ENCODE data around the gene APOL1. TPM values are rescaled to one million over a fixed set of nuclear protein-coding genes. Genes with fewer than 3 reads are reported as not detected.

The APOL1 gene
- total and polyA plus RNA-seq, 4 donors: 7.7 to 129 (median 59.5) TPM

DNA sequence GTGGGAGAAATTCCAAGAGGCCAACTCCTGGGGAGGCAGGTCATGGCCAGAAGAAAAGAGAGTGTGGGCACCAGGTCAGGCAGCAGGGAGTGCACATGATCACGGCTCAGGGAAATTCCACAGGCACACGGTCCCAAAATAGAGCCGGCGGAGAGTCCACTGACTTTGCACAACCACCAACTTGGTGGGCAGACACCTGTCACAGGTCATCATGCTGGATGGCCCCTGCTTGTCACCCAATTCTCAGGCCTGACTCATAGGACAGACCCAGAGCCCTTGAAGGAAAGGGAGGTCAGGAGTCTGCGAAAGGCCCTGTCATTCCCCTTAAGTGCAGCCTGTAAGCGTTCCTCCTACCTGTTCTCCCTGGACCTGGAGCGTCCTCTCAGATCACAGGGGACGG, 29.4 kb upstream of the APOL1 start:
- DNase-seq (ENCODE audit: low spot score): no peak
- TF ChIP-seq JUND (IDR thresholded peaks at IDR 0.05): no peak
- no peak for TF ChIP-seq SP1 (IDR thresholded peaks at IDR 0.05)
- no peak for TF ChIP-seq HNF4A (conservative IDR thresholded peaks at IDR 0.05)
- TF ChIP-seq MAX (IDR thresholded peaks at IDR 0.05): no peak
- no peak for TF ChIP-seq GABPA (IDR thresholded peaks at IDR 0.05 in 1 of 2, conservative IDR thresholded peaks at IDR 0.05 in 1 of 2)
- no peak for TF ChIP-seq FOXA2 (IDR thresholded peaks at IDR 0.05)
- no peak for TF ChIP-seq YY1 (IDR thresholded peaks at IDR 0.05)
- TF ChIP-seq EGR1 (IDR thresholded peaks at IDR 0.05; ENCODE audit: low read depth in 2 of 2): no peak
- no peak for TF ChIP-seq REST (IDR thresholded peaks at IDR 0.05)
- no peak for TF ChIP-seq RXRA (IDR thresholded peaks at IDR 0.05)
- TF ChIP-seq, protein P1, sequence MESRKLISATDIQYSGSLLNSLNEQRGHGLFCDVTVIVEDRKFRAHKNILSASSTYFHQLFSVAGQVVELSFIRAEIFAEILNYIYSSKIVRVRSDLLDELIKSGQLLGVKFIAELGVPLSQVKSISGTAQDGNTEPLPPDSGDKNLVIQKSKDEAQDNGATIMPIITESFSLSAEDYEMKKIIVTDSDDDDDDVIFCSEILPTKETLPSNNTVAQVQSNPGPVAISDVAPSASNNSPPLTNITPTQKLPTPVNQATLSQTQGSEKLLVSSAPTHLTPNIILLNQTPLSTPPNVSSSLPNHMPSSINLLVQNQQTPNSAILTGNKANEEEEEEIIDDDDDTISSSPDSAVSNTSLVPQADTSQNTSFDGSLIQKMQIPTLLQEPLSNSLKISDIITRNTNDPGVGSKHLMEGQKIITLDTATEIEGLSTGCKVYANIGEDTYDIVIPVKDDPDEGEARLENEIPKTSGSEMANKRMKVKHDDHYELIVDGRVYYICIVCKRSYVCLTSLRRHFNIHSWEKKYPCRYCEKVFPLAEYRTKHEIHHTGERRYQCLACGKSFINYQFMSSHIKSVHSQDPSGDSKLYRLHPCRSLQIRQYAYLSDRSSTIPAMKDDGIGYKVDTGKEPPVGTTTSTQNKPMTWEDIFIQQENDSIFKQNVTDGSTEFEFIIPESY (IDR thresholded peaks at IDR 0.05): no peak
- no peak overlapping the region for H3K9ac ChIP-seq (ENCODE audit: low read depth in 1 of 2, low read length in 2 of 2)
- H3K36me3 ChIP-seq (ENCODE audit: control insufficient read depth in 4 of 4, insufficient read depth in 3 of 4, low read depth in 1 of 4, low read length in 3 of 4): peaks cover 2 to 13% (median 8%) of the 10 kb centered on the region in 4 donors
- no peaks in the 10 kb centered on the region for H3K27me3 ChIP-seq (ENCODE audit: control insufficient read depth in 4 of 4, insufficient read depth in 4 of 4, low read length in 3 of 4)
- peaks cover 0 to 7% (median 2%) of the 10 kb centered on the region in 4 donors for H3K4me1 ChIP-seq (ENCODE audit: control insufficient read depth in 4 of 4, insufficient read depth in 4 of 4, low read length in 3 of 4)
- 76% methylated on average over 8 of the region's 8 CpGs for WGBS
- no peak overlapping the region for H3K4me3 ChIP-seq (ENCODE audit: low read depth in 1 of 3, low read length in 3 of 3)
- H3K9me3 ChIP-seq (ENCODE audit: control insufficient read depth in 4 of 4, low read length in 3 of 4): no peaks in the 10 kb centered on the region
- H3K27ac ChIP-seq (ENCODE audit: low read depth in 1 of 2, low read length in 2 of 2): no peak overlapping the region

- Histone ChIP-seq H3K4me1 (ENCODE audit: control insufficient read depth in 4 of 4, insufficient read depth in 4 of 4, low read length in 3 of 4) (peaks cover 0 to 7% (median 2%) of the 10 kb centered on the region in 4 donors), H3K9ac (ENCODE audit: low read depth in 1 of 2, low read length in 2 of 2) (no peak overlapping the region), H3K36me3 (ENCODE audit: control insufficient read depth in 4 of 4, insufficient read depth in 3 of 4, low read depth in 1 of 4, low read length in 3 of 4) (peaks cover 6 to 19% (median 12%) of the 10 kb centered on the region in 4 donors), H3K27me3 (ENCODE audit: control insufficient read depth in 4 of 4, insufficient read depth in 4 of 4, low read length in 3 of 4) (no peaks in the 10 kb centered on the region), H3K9me3 (ENCODE audit: control insufficient read depth in 4 of 4, low read length in 3 of 4) (no peaks in the 10 kb centered on the region), H3K4me3 (ENCODE audit: low read depth in 1 of 3, low read length in 3 of 3) (no peak overlapping the region), H3K27ac (ENCODE audit: low read depth in 1 of 2, low read length in 2 of 2) (no peak overlapping the region)
- no peak for DNase-seq (ENCODE audit: low spot score)
- 92% methylated on average over 4 of the region's 4 CpGs for WGBS
- TF ChIP-seq RAD21 (IDR thresholded peaks at IDR 0.05): no peak
- no peak for TF ChIP-seq HNF4A (conservative IDR thresholded peaks at IDR 0.05)
- TF ChIP-seq REST (IDR thresholded peaks at IDR 0.05): no peak
- no peak for TF ChIP-seq FOXA2 (IDR thresholded peaks at IDR 0.05)
- TF ChIP-seq, protein P2, sequence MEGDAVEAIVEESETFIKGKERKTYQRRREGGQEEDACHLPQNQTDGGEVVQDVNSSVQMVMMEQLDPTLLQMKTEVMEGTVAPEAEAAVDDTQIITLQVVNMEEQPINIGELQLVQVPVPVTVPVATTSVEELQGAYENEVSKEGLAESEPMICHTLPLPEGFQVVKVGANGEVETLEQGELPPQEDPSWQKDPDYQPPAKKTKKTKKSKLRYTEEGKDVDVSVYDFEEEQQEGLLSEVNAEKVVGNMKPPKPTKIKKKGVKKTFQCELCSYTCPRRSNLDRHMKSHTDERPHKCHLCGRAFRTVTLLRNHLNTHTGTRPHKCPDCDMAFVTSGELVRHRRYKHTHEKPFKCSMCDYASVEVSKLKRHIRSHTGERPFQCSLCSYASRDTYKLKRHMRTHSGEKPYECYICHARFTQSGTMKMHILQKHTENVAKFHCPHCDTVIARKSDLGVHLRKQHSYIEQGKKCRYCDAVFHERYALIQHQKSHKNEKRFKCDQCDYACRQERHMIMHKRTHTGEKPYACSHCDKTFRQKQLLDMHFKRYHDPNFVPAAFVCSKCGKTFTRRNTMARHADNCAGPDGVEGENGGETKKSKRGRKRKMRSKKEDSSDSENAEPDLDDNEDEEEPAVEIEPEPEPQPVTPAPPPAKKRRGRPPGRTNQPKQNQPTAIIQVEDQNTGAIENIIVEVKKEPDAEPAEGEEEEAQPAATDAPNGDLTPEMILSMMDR (IDR thresholded peaks at IDR 0.05; ENCODE audit: low read depth, low read length, missing input control): no peak
- TF ChIP-seq HNF4G (IDR thresholded peaks at IDR 0.05): no peak
- TF ChIP-seq, protein P1 (IDR thresholded peaks at IDR 0.05): no peak
- TF ChIP-seq SP1 (IDR thresholded peaks at IDR 0.05): no peak
- no peak for TF ChIP-seq YY1 (IDR thresholded peaks at IDR 0.05)
- TF ChIP-seq NR2F2 (IDR thresholded peaks at IDR 0.05): no peak
- no peak for TF ChIP-seq TAF1 (conservative IDR thresholded peaks at IDR 0.05)
- no peak for TF ChIP-seq JUND (IDR thresholded peaks at IDR 0.05)
- TF ChIP-seq EGR1 (IDR thresholded peaks at IDR 0.05; ENCODE audit: low read depth in 2 of 2): no peak
- TF ChIP-seq FOXA1 (IDR thresholded peaks at IDR 0.05): no peak
- TF ChIP-seq ATF3 (IDR thresholded peaks at IDR 0.05): no peak
- no peak for TF ChIP-seq GABPA (IDR thresholded peaks at IDR 0.05 in 1 of 2, conservative IDR thresholded peaks at IDR 0.05 in 1 of 2)
- TF ChIP-seq MAX (IDR thresholded peaks at IDR 0.05): no peak
Measured at GRCh38 chr22:36224245-36224644, 28.7 kb upstream of the APOL1 start.
